CD14-positive monocyte (primary cell): ENCODE data around the gene QKI. TPM values are rescaled to one million over a fixed set of nuclear protein-coding genes. Genes with fewer than 3 reads are reported as not detected.

Experiments
- DNase-seq, 3 donors: peaks; one replicate each; pipeline ENCODE4 v3.0.0-alpha.2; 2011 to 2022
- H2AFZ ChIP-seq: 2 replicates; pipeline ENCODE4 v1.6.0; 2012; ENCODE audit warnings: mild to moderate bottlenecking, low read depth, low read length, inconsistent platforms; ENCODE audit not compliant: insufficient read depth, poor library complexity, severe bottlenecking
- H3K27ac ChIP-seq, 2 donors: 1 replicate in 1 of 2; 2 replicates in 1 of 2; pipeline ENCODE4 v1.5.1; 2012 to 2013; ENCODE audit warnings: low read length in 2 of 2, control low read depth in 1 of 2, inconsistent platforms in 1 of 2, low read depth in 1 of 2, mild to moderate bottlenecking in 1 of 2
- H3K27me3 ChIP-seq, 2 donors: one replicate each; pipeline versions ENCODE4 v1.6.0 to v1.6.1; 2011 to 2013; ENCODE audit warnings: low read length in 2 of 2; ENCODE audit not compliant: control insufficient read depth in 2 of 2, insufficient read depth in 2 of 2
- H3K36me3 ChIP-seq, 2 donors: replicated peaks in 1 of 2; 1 replicate in 1 of 2; 2 replicates in 1 of 2; pipeline versions ENCODE4 v1.5.1 to v1.6.1; 2012 to 2013; ENCODE audit warnings: low read length in 2 of 2, control low read depth in 1 of 2, inconsistent platforms in 1 of 2, mild to moderate bottlenecking in 1 of 2; ENCODE audit not compliant: insufficient read depth in 2 of 2, control insufficient read depth in 1 of 2
- H3K4me1 ChIP-seq, 2 donors: 1 replicate in 1 of 2; 2 replicates in 1 of 2; pipeline versions ENCODE4 v1.5.1 to v1.6.1; 2012 to 2013; ENCODE audit warnings: low read length in 2 of 2, control low read depth in 1 of 2, inconsistent platforms in 1 of 2, mild to moderate bottlenecking in 1 of 2, moderate library complexity in 1 of 2; ENCODE audit not compliant: insufficient read depth in 2 of 2, control insufficient read depth in 1 of 2
- H3K4me2 ChIP-seq: replicated peaks from 2 replicates; pipeline ENCODE3; 2012; ENCODE audit warnings: low read length, moderate library complexity, mild to moderate bottlenecking; ENCODE audit not compliant: poor library complexity, severe bottlenecking; ENCODE audit errors: extremely low read depth
- H3K4me3 ChIP-seq, 3 experiments: fragments of 200-600 bp in 1 of 3; sonication (generic) in 1 of 3; replicated peaks in 1 of 3; 1 replicate in 2 of 3; 2 replicates in 1 of 3; pipeline ENCODE4 v1.5.1; 2011 to 2013; ENCODE audit warnings: low read length in 3 of 3, mild to moderate bottlenecking in 3 of 3, control low read depth in 2 of 3, low read depth in 2 of 3, inconsistent platforms in 1 of 3, moderate library complexity in 1 of 3
- H3K79me2 ChIP-seq: 2 replicates; pipeline ENCODE4 v1.6.0; 2012; ENCODE audit warnings: mild to moderate bottlenecking, control low read depth, inconsistent platforms, low read length, moderate library complexity; ENCODE audit not compliant: insufficient read depth
- H3K9ac ChIP-seq: 2 replicates; pipeline ENCODE4 v1.6.0; 2017; ENCODE audit warnings: low read length, mild to moderate bottlenecking; ENCODE audit not compliant: insufficient read depth, poor library complexity, severe bottlenecking
- H3K9me3 ChIP-seq, 2 donors: replicated peaks in 1 of 2; 1 replicate in 1 of 2; 2 replicates in 1 of 2; pipeline versions ENCODE4 v1.5.1 to v1.6.1; 2012 to 2013; ENCODE audit warnings: low read length in 2 of 2, control low read depth in 1 of 2; ENCODE audit not compliant: control insufficient read depth in 1 of 2, insufficient read depth in 1 of 2
- H4K20me1 ChIP-seq: 2 replicates; pipeline ENCODE4 v1.6.0; 2012; ENCODE audit warnings: mild to moderate bottlenecking, low read length, control low read depth, moderate library complexity; ENCODE audit not compliant: insufficient read depth
- H3K27ac Mint-ChIP-seq, 7 donors: one replicate each; pipeline ENCODE4 v1.8.0; 2020; ENCODE audit warnings: mild to moderate bottlenecking in 7 of 7, mixed read lengths in 7 of 7, moderate library complexity in 6 of 7, inconsistent platforms in 2 of 7
- H3K27me3 Mint-ChIP-seq, 3 donors: one replicate each; pipeline ENCODE4 v1.8.0; 2021 to 2022; ENCODE audit warnings: low read depth in 3 of 3, mild to moderate bottlenecking in 3 of 3, mixed read lengths in 3 of 3, moderate library complexity in 3 of 3, inconsistent platforms in 1 of 3
- H3K36me3 Mint-ChIP-seq, 2 donors: one replicate each; pipeline ENCODE4 v1.8.0; 2020; ENCODE audit warnings: mixed read lengths in 2 of 2, inconsistent platforms in 1 of 2, mild to moderate bottlenecking in 1 of 2
- H3K4me1 Mint-ChIP-seq: one replicate; pipeline ENCODE4 v1.8.0; 2020; ENCODE audit warnings: mild to moderate bottlenecking, mixed read lengths
- H3K4me3 Mint-ChIP-seq, 2 donors: one replicate each; pipeline ENCODE4 v1.8.0; 2020; ENCODE audit warnings: mild to moderate bottlenecking in 2 of 2, mixed read lengths in 2 of 2, moderate library complexity in 1 of 2
- H3K9me3 Mint-ChIP-seq, 7 donors: one replicate each; pipeline ENCODE4 v1.8.0; 2020 to 2022; ENCODE audit warnings: mixed read lengths in 7 of 7, mild to moderate bottlenecking in 6 of 7, moderate library complexity in 6 of 7, inconsistent platforms in 2 of 7
- CTCF ChIP-seq: fragments of 200-600 bp; IDR thresholded peaks from one replicate; pipeline ENCODE4 v1.8.0; 2022; ENCODE audit warnings: antibody characterized with exemption, mild to moderate bottlenecking
- WGBS: methylation state at CpG from one replicate; pipeline ENCODE4 v1.1.5; 2013; ENCODE audit warnings: missing lambda C conversion rate; ENCODE audit not compliant: insufficient coverage; 5-methylcytosine and 5-hydroxymethylcytosine counted together
- intact Hi-C, 2 donors: fragments of 100-400 bp; cut with micrococcal nuclease; formaldehyde crosslinking; loops; one replicate each; pipeline versions ENCODE4 v1.15.0 to v1.15.1; 2023
- polyA plus RNA-seq, 3 donors: library from polyadenylated mRNA; depleted of rRNA in 1 of 3; unstranded in 2 of 3; stranded (reverse) in 1 of 3; fragments of 300-500 nt in 2 of 3; fragments of >200 nt in 1 of 3; fragmentation: Illumina TruSeq in 2 of 3; gene quantifications; 1 replicate in 2 of 3; 2 replicates in 1 of 3; pipeline ENCODE4 v1.2.3, GENCODE V29; 2012 to 2021

QKI gene
- polyA plus RNA-seq, 3 donors = 24.3 to 154 (median 71.8) TPM

GRCh38 chr6:163369628-163370365 lies 44.7 kb upstream of the QKI start:
- Histone ChIP-seq H3K4me2 (no peak overlapping the region), H2AFZ (no peak overlapping the region), H4K20me1 (no peaks in the 10 kb centered on the region), H3K79me2 (no peaks in the 10 kb centered on the region), H3K9ac (no peak overlapping the region), H3K9me3 (no peaks in the 10 kb centered on the region), H3K4me3 (no peak overlapping the region), H3K27me3 (no peaks in the 10 kb centered on the region), H3K27ac (no peak overlapping the region), H3K36me3 (no peaks in the 10 kb centered on the region), H3K4me1 (peaks cover 5 to 12% of the 10 kb centered on the region in 2 donors)
- Mint-ChIP-seq H3K9me3 (peaks cover 0 to 4% (median 0%) of the 10 kb centered on the region in 7 donors), H3K4me1 (peaks cover 19% of the 10 kb centered on the region), H3K27me3 (peaks cover 11 to 17% (median 16%) of the 10 kb centered on the region in 3 donors), H3K27ac (peak overlapping the region in 4 of 7 donors; percentile 25 to 79 (median 33)), H3K4me3 (peak overlapping the region in 1 of 2 donors; percentile 13), H3K36me3 (no peaks in the 10 kb centered on the region)
- WGBS = 70% methylated on average over 13 of the region's 15 CpGs
- no peak for DNase-seq
- intact Hi-C loops = no loop called here
- no peak for TF ChIP-seq CTCF

GRCh38 chr6:163370464-163371117 lies 43.9 kb upstream of the QKI start:
- H2AFZ ChIP-seq = no peak overlapping the region
- TF ChIP-seq CTCF = no peak
- H3K4me2 ChIP-seq = no peak overlapping the region
- H3K4me1 Mint-ChIP-seq = peaks cover 17% of the 10 kb centered on the region
- H4K20me1 ChIP-seq = no peaks in the 10 kb centered on the region
- H3K27ac ChIP-seq = no peak overlapping the region
- H3K4me1 ChIP-seq = peaks cover 5 to 12% of the 10 kb centered on the region in 2 donors
- no peak for DNase-seq
- no peak overlapping the region for H3K9ac ChIP-seq
- no peak overlapping the region for H3K4me3 ChIP-seq
- H3K36me3 ChIP-seq = no peaks in the 10 kb centered on the region
- H3K4me3 Mint-ChIP-seq = no peak overlapping the region
- H3K27ac Mint-ChIP-seq = peak overlapping the region in 2 of 7 donors; percentile 14 to 25
- H3K36me3 Mint-ChIP-seq = no peaks in the 10 kb centered on the region
- peaks cover 0 to 4% (median 0%) of the 10 kb centered on the region in 7 donors for H3K9me3 Mint-ChIP-seq
- no CpG with 5 or more reads among the region's 5 CpGs for WGBS
- peaks cover 11 to 17% (median 16%) of the 10 kb centered on the region in 3 donors for H3K27me3 Mint-ChIP-seq
- intact Hi-C loops = no loop called here
- no peaks in the 10 kb centered on the region for H3K27me3 ChIP-seq
- H3K79me2 ChIP-seq = no peaks in the 10 kb centered on the region
- H3K9me3 ChIP-seq = no peaks in the 10 kb centered on the region
